Umbilical cord (tissue), 2 donors: ENCODE measurements around the gene PPIG. TPM values are rescaled to one million over a fixed set of nuclear protein-coding genes. Genes with fewer than 3 reads are reported as not detected.
"Not testable (repeated sequence)": the region's sequence is repeated elsewhere in the genome, so short reads cannot be mapped to it uniquely, and the experiment has no call there.

Experiments used
- DNase-seq: peaks from one replicate; pipeline ENCODE4 v3.0.0-alpha.2; 2015; ENCODE audit warnings: low spot score
- total RNA-seq: library from RNA; depleted of rRNA; stranded (reverse); fragments of >200 nt; gene quantifications from one replicate; pipeline ENCODE4 v1.2.3, GENCODE V29; 2014; ENCODE audit warnings: low replicate concordance; ENCODE audit not compliant: insufficient read depth

PPIG gene
- total RNA-seq, 1 donor from 2014 or later = 35.4 TPM

DNA sequence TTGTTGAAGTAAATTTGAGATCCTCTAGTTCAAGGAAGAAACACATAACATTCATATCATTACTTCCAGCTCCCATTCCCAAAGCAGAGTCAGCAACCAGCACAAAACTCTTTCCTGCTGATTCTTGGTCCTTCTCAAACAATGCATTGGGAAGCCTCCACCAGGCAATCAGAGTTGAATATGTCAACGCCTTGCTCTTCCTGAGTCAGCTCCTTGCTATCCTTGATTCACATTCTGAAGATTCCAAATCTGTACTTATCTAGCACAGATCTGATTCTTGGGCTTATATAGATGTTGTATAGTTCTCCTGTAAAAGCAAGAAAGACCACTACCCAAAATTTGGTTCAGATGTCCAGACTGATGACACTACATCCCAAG, 80.4 kb downstream of the PPIG start:
- no peak for DNase-seq

DNA sequence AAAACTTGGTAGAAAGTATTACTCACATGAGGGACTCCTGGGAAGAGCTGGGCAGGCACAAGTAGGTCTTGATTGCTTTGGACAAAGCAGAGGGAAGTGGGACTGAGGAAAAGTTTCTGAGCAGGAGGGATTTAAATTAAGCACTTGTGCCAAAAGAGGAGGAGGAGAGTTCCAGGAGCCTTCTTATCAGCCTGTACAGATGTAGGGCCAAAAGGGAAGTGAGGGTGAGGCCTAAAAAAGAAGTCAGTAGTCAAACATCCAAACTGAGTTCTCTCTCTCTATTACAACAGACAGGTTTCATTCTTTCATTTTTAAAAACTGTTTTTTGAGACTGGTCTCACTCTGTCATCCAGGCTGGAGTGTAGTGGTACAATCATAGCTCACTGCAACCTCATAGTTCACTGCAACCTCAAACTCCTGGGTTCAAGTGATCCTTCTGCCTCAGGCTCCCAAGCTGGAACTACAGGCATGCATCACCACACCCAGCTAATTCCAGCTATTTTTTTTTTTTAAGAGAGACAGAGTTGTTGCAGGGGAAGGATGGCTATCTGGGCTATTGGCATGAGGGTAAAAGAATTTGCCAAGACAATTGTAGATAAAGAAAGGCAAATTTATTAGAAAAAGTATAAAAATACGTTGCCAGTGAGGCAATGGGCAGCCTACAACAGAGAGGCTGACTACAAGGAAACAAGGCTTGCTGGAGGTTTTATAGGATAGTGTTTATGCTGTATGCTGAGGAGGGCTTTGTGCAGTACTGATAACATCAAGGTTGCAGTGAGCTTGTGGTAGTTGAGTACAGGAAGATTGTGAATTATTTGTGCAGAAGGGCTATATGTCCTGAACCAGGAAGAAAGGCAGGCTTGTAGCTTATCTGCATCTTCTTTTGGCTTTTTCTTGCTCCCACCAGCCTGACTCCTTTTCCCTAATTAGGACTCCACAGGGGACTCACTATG, 81.1 kb downstream of the PPIG start:
- peak; percentile 22 for DNase-seq

DNA sequence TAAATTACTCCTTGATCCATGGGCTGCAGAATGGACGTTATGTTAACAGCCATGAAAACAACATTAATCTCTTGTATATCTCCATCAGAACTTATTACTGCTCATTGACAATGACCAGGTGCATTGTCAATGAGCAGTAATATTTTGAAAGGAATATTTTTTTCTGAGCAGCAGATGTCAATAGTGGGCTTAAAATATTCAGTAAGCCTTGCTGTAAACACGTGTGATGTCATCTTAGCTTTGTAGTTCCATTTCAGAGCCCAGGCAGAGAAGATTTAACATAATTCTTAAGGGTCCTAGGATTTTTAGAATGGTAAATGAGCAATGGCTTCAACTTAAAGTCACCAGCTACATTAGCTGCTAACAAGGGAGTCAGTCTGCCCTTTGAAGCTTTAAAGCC, 83.4 kb downstream of the PPIG start:
- DNase-seq = no peak

DNA sequence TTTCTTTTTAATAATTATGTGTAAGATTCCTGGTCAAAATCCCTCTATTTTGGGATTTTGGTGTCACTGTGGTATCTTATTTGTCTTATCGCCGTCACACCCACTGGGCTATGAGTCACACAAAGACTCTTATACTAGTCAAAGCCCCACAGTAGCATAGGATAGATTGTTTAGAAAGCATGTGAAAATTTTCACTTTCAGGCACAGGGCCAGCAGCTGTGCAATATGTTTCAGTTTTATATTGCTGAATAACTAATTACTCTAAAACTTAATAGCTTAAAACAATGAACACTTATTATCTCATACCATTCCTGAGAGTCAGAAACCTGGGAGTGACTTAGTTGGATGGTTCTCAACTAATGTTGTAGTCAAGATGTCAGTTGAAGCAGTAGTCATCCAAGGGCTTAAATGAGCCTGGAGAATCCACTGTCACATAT, 86.1 kb downstream of the PPIG start:
- no peak for DNase-seq

DNA sequence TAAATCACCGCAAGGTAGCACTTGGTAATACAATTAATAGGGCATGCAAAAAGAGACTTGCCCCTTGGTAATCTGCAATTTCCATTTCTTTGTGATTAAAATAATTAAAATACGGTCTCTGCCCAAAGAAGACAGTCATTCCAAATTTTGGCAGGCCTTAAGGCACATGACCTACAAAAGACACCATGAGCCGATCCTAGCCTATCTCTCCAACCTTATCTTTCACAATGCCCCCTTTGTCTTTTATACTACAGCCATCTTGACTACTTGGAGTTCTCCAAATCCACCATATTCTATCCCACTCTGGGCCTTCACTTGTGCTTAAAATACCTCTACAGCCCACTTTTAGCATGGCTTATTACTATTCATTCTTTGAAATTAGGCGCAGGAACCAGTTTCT, 86.8 kb downstream of the PPIG start:
- DNase-seq = no peak

DNA sequence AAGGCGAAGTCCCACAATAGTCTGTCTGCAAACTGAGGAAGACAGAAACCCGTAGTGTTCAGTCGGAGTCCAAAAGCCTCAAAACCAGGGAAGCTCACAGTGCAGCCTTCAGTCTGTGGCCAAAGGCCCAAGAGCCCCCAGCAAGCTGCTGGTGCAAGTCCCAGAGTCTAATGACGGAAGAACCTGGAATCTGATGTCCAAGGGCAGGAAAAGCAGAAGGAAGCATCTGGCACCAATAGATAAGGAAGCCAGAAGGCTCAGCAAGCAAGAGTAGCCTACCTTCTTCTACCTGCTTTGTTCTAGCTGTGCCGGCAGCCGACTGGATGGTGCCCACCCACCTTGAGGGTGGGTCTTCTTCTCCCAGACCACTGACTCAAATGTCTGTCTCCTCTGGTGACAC, 88.3 kb downstream of the PPIG start:
- no peak for DNase-seq

DNA sequence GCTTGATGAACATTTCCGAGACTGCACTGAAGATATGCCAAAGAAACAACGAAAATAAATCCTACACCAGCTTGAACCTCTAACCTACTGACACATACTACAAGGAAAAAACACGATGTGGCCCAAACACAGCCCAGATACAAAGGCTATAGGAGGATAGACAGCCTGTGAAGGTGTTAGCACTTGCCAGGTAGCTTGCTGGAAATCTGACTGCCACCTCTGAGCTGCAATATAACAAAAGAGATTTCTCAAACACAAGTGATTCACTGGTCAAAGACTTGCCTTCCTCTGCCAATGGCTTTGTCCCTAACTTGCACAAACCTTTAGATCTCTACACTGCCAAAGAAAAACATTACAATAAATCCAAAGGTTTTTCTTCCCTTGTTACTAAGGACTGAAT, 89.0 kb downstream of the PPIG start:
- no peak for DNase-seq

DNA sequence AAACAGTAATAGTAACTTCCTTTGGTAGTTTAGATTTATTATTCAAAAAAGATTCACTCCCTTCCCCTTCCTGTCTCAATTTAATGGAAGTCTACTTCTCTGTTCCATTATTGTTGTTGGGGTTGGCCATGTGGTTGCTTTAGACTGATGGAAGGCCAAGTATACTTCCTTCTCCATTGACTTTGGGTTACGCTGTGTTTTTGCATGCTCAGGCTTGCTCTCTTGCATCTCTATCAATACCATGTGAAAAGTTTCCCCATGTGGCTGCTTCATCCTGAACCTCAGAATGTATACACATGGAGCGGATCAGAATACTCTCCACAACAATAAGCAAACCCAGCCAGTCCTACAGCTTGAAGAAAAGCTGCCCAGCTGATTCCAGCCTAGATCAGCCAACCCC, 89.8 kb downstream of the PPIG start:
- no peak for DNase-seq

DNA sequence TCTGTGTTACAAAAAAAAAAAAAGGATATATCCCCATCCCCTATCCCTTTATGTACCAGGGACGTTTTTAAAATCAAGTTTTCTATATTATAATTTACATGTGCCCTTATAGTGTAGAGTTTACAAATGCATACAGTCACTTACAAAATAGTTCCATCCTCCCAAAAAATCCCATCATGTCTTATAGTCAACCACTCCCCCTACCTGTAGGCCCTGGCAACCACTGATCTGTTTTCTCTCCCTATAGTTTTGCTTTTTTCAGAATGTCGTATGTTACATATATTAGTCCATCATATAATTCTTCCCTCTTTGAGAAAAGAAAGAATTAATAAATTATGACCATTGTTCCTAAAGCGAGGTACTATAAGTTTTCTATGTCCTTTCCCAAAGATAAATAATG, 92.2 kb downstream of the PPIG start:
- DNase-seq = no peak

DNA sequence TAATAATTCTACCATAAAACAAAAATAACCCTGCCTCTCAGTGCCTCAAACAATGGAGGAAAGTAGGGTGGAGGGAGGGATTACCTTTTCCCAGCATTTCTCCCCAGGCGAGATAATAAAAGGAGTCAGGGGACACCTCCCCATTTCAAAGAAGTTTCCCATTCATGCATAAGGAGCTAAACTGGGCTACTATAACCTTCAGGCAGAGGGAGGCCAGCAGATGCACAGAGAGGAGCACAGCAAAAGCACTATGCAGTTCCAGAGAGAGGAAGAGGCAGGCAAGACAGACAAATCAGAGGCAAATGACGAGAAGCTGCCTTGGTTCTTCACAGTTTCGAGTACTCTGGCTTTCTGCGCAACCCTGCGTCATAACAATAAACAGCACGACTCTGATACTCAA, 92.7 kb downstream of the PPIG start:
- no peak for DNase-seq

DNA sequence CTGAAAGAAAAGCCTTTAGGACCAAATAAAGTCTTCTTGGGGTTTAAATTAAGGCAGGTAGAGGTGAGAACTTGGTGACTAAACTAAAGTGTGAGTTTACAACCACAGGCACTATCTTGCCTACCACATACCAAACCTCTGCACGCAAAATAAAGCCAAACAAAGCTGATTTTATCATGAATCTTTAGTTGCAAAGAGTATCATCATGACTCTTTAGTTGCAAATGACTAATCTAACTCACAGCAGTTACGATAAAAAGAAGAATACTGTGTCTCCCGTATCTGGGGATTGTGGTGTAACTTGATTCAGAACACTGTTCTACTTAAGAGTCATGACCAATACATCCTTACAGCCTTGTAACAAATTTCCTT, 98.9 kb downstream of the PPIG start:
- no peak for DNase-seq

DNA sequence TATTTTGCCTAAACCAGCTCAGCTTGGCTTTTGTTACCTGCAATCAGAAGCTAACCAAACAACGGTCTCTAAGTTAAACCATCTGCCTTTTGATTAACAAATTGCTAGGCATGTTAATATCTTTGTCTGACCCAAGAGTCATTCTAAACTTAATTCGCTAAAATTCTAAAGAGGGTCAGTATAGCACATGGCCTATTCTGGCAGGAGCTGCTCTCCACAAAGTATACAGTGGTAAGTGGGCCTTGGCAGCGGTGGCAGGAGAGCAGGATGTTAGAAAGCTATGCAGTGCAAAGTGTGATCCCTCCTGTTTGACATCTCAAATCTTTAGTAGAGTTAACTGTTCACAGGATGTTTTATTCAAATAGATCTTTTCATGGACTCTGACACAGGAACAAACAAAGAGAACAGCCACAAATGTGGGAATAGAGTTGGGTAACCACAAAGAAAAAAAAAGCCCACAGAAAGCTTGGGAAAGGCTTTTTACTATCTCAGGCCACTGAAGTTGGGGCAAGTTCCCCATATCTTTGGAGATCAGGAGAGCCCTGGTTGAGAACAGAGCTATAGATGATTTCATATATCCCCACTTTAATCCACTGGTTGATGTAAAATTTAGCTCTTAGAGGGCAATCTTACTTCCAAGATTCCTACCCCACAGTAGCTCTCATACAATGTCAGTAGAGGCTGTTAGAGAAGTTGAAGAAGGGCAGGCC, 99.4 kb downstream of the PPIG start:
- DNase-seq = no peak

DNA sequence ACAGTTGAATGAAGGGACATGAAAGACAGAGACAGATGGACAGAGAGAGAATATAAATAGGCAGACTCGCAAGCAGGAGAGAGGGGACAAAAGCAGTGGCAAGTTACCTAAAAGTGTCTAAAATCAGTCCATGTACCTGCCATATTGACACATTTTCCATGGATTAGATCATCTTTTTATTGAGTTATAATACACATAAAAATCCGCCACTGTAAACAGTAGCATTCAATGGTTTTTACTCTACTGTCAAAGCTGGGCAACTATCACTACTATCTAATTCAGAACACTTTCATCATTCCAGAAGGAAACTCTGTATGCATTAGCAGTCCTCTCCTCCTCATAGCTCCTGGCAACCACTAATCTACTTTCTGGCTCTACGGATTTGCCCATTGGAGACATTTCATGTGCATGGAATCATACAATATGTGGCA, 100.0 kb downstream of the PPIG start:
- DNase-seq = no peak

DNA sequence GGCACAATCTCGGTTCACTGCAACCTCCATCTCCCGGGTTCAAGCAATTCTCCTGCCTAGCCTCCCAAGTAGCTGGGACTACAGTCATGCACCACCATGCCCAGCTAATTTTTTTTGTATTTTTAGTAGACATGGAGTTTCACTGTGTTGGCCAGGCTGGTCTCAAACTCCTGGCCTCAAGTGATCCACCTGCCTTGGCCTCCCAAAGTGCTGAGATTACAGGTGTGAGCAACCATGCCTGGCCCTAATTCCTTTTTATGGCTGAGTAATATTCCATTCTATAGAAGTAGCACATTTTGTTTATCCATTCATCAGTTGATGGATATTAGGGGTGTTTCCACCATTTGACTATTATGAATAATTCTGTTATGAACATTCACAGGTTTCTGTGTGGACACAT, 100.6 kb downstream of the PPIG start:
- DNase-seq = not testable (repeated sequence)

DNA sequence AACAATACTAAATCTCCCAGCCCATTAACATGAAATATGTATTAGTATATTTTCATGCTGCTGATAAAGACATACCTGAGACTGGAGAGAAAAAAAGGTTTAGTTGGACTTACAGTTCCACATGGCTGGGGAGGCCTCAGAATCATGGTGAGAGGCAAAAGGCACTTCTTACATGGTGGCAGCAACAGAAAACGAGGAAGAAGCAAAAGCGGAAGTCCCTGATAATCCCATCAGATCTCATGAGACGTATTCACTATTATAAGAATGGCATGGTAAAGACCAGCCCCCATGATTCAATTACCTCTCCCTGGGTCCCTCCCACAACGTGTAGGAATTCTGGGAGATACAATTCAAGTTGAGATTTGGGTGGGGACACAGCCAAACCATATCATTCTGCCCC, 102.7 kb downstream of the PPIG start:
- DNase-seq = not testable (repeated sequence)

DNA sequence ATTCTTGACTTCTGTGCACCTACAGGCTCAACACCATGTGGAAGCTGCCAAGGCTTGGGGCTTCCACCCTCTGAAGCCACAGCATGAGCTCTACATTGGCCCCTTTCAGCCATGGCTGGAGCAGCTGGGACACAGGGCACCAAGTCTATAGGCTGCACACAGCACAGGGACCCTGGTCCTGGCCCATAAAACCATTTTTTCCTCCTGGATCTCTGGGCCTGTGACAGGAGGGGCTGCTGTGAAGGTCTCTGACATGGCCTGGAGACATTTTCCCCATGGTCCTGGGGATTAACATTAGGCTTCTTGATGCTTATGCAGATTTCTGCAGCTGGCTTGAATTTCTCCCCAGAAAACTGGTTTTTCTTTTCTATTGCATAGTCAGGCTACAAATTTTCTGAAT, 103.8 kb downstream of the PPIG start:
- DNase-seq = not testable (repeated sequence)

DNA sequence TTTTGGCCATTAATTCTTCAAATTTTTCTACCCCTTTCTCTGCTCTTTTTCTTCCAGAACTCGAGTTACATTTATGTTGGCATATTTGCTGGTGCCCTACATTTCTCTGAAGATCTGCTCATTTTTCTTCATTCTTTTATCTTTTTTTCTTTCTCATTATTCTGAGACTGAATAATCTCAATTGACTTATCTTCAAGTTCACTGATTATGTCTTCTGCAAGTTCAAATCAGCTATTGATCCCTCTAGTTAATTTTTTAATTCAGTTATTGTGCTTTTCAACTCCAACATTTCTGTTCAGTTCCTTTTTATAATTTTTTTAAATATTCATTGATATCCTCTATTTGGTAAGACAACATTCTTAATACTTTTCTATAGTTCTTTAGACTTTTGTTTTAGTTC, 106.8 kb downstream of the PPIG start:
- no peak for DNase-seq

Other genes starting within 250 kb of the PPIG start
- 0.72 TPM for gene LRP2, start 221.8 kb upstream of the PPIG start, total RNA-seq
- gene BBS5, start 104.9 kb upstream of the PPIG start, total RNA-seq = 13.7 TPM
- gene KLHL41, start 74.6 kb upstream of the PPIG start, total RNA-seq = 0.72 TPM
- gene FASTKD1, start 10.5 kb upstream of the PPIG start, total RNA-seq = 14.2 TPM
- 0.72 TPM for gene CFAP210, start 110.1 kb downstream of the PPIG start, total RNA-seq
- gene PHOSPHO2, start 110.1 kb downstream of the PPIG start, total RNA-seq = 5.8 TPM
- gene KLHL23, start 149.5 kb downstream of the PPIG start, total RNA-seq = 31.8 TPM
- 78.7 TPM for gene SSB, start 214.5 kb downstream of the PPIG start, total RNA-seq
- 29.1 TPM for gene METTL5, start 240.6 kb downstream of the PPIG start, total RNA-seq
- 124 TPM for gene UBR3, start 243.1 kb downstream of the PPIG start, total RNA-seq